Dermis blood vessel endothelial cell (primary cell): ENCODE results near the gene CD93. TPM values are rescaled to one million over a fixed set of nuclear protein-coding genes. Genes with fewer than 3 reads are reported as not detected.

Source experiments
- DNase-seq: peaks from one replicate; pipeline ENCODE4 v3.0.0; 2010
- total RNA-seq: library from RNA; depleted of rRNA; stranded (reverse); fragments of >200 nt; gene quantifications from 2 replicates; pipeline ENCODE4 v1.2.3, GENCODE V29; 2014

The CD93 gene
- total RNA-seq, 1 donor from 2014 or later = 441 TPM

- DNase-seq = no peak
Measured at GRCh38 chr20:23032750-23033078, 53.4 kb downstream of the CD93 start.

GRCh38 chr20:23032056-23032749, 53.9 kb downstream of the CD93 start:
- no peak for DNase-seq

- DNase-seq = no peak
Measured at GRCh38 chr20:23031346-23031745, 54.8 kb downstream of the CD93 start.

Other genes with a start within 250 kb of the CD93 start
- not detected in 2 replicates for gene SSTR4, start 51.0 kb downstream of the CD93 start, total RNA-seq
- gene THBD, start 36.7 kb downstream of the CD93 start, total RNA-seq = 33.4 and 34.0 TPM in 2 replicates